Esophagus (tissue), 2 donors: ENCODE results near the gene LPGAT1. TPM values are rescaled to one million over a fixed set of nuclear protein-coding genes. Genes with fewer than 3 reads are reported as not detected.
"Not testable (repeated sequence)": the region's sequence is repeated elsewhere in the genome, so short reads cannot be mapped to it uniquely, and the experiment has no call there.

Experiments used
- H3K27ac ChIP-seq, 2 donors: one replicate each; pipeline ENCODE4 v1.5.1; 2013; ENCODE audit warnings: low read depth in 2 of 2, mild to moderate bottlenecking in 2 of 2, inconsistent platforms in 1 of 2, low read length in 1 of 2, moderate library complexity in 1 of 2
- H3K27me3 ChIP-seq, 2 donors: one replicate each; pipeline ENCODE4 v1.6.1; 2013; ENCODE audit warnings: low read length in 2 of 2, control low read depth in 1 of 2, mild to moderate bottlenecking in 1 of 2; ENCODE audit not compliant: insufficient read depth in 2 of 2, control insufficient read depth in 1 of 2
- H3K36me3 ChIP-seq, 2 donors: one replicate each; pipeline ENCODE4 v1.6.1; 2013; ENCODE audit warnings: low read length in 1 of 2; ENCODE audit not compliant: control insufficient read depth in 2 of 2, insufficient read depth in 2 of 2
- H3K4me1 ChIP-seq, 2 donors: one replicate each; pipeline ENCODE4 v1.6.1; 2013; ENCODE audit warnings: low read length in 1 of 2; ENCODE audit not compliant: control insufficient read depth in 2 of 2, insufficient read depth in 2 of 2
- H3K4me3 ChIP-seq, 2 donors: one replicate each; pipeline ENCODE4 v1.5.1; 2013; ENCODE audit warnings: low read length in 2 of 2, mild to moderate bottlenecking in 2 of 2, low read depth in 1 of 2, moderate library complexity in 1 of 2
- H3K9me3 ChIP-seq, 2 donors: one replicate each; pipeline ENCODE4 v1.6.1; 2013; ENCODE audit warnings: mild to moderate bottlenecking in 2 of 2, low read depth in 1 of 2, low read length in 1 of 2, moderate library complexity in 1 of 2; ENCODE audit not compliant: control insufficient read depth in 2 of 2, insufficient read depth in 1 of 2
- WGBS, 2 donors: extraction: QIAGEN DNeasy Blood & Tissue Kit; methylation state at CpG; one replicate each; pipeline ENCODE4 v1.1.7; 2013; 5-methylcytosine and 5-hydroxymethylcytosine counted together
- polyA plus RNA-seq, 2 donors: library from polyadenylated mRNA; stranded (reverse); fragments of 200-250 nt; gene quantifications; one replicate each; pipeline ENCODE4 v1.2.3, GENCODE V29; 2013
- donor health status: healthy with polysubstance abuse.
- donor health status: Bipolar disorder and iron deficiency.

The LPGAT1 gene, protein sequence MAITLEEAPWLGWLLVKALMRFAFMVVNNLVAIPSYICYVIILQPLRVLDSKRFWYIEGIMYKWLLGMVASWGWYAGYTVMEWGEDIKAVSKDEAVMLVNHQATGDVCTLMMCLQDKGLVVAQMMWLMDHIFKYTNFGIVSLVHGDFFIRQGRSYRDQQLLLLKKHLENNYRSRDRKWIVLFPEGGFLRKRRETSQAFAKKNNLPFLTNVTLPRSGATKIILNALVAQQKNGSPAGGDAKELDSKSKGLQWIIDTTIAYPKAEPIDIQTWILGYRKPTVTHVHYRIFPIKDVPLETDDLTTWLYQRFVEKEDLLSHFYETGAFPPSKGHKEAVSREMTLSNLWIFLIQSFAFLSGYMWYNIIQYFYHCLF
- polyA plus RNA-seq: 1 to 10 TPM; 3.1 to 3.7 TPM

DNA sequence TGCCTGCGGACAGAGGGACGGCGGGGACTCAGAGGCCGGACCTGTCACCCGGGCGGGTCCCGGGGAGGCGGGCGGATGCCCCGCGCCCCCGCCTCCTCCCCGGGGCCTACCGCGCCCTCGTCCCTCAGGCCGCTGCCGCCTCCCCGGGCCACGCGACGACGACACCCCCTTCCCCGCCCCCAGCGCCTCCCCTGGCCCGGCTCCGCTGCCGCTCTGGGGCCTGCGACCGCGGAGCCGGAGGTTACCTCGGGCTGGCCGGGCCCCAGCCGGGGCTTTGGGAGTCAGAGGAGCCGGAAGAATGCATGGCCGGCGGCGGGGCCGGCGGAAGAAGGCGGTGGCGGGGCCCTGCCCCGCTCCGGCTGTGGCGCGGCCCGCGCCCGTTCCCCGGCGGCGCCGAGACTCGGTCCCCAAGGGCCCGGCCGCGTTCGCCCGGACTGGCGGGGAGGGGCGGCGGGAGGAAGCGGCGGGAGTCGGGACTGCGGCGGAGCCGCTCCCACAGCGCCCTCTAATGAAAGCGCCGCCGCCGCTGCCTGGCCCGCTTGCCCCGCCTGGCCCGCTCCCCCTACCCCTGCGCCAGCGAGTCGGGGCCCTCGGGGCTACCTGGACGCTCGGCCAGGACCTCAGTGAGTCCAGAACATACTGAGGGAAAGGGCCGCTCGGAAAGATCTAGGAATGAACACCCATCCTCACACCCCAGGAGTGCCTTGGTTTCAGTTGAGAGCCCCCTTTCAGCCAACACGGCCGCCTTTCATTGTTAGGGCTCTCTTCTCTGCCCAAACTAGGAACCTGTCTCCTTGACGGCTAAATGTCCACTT is at the start of gene LPGAT1:
TSS of gene LPGAT1 (minus strand) at position 436 of the 815 bp plus-strand sequence. CDS start 1,467 bp downstream, outside the sequence.
- H3K27me3 ChIP-seq: no peaks in the 10 kb centered on the region
- 0 to 1% methylated on average over 31 to 88 of the region's 88 CpGs for whole genome bisulfite sequencing, 2 donors
- no peaks in the 10 kb centered on the region for H3K4me1 ChIP-seq
- peaks cover 0 to 2% of the 10 kb centered on the region in 2 donors for H3K36me3 ChIP-seq
- peak within 1 kb of the TSS; percentile 80 to 88 for H3K27ac ChIP-seq
- no peaks in the 10 kb centered on the region for H3K9me3 ChIP-seq
- peak within 1 kb of the TSS; percentile 79 to 97 for H3K4me3 ChIP-seq

DNA sequence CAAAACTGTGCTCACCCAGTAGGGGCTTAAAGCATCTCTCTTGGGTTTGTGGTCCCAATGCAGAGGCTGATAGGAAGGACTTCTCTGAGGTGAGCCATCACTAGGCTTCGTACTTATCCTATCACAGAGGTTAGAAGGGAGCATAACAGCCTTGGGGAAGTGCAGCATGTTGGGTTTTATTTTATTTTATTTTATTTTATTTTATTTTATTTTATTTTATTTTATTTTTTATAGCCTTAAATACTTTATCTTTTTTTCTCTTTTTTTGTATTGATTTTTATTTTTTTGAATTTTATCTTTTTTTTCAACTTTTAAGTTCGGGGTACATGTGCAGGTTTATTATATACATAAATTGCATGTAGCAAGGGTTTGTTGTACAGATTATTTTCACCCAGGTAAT is 48.9 kb upstream of the LPGAT1 start:
- no peak overlapping the region for H3K4me3 ChIP-seq
- no peak overlapping the region for H3K27ac ChIP-seq
- no peaks in the 10 kb centered on the region for H3K27me3 ChIP-seq
- H3K36me3 ChIP-seq: no peaks in the 10 kb centered on the region
- no peaks in the 10 kb centered on the region for H3K9me3 ChIP-seq
- WGBS, 2 donors: 87 to 94% methylated on average over 2 of the region's 2 CpGs
- no peaks in the 10 kb centered on the region for H3K4me1 ChIP-seq

GRCh38 chr1:211876851-211877590 is 46.5 kb upstream of the LPGAT1 start:
- Histone ChIP-seq H3K4me3 (no peak overlapping the region), H3K36me3 (no peaks in the 10 kb centered on the region), H3K27me3 (no peaks in the 10 kb centered on the region), H3K27ac (no peak overlapping the region), H3K4me1 (no peaks in the 10 kb centered on the region), H3K9me3 (no peaks in the 10 kb centered on the region)
- 92 to 94% methylated on average over 7 of the region's 7 CpGs for WGBS, 2 donors

GRCh38 chr1:211875541-211875940 is 45.0 kb upstream of the LPGAT1 start:
- H3K36me3 ChIP-seq: no peaks in the 10 kb centered on the region
- no peaks in the 10 kb centered on the region for H3K27me3 ChIP-seq
- no peak overlapping the region for H3K4me3 ChIP-seq
- H3K27ac ChIP-seq: no peak overlapping the region
- no peaks in the 10 kb centered on the region for H3K9me3 ChIP-seq
- H3K4me1 ChIP-seq: no peaks in the 10 kb centered on the region

DNA sequence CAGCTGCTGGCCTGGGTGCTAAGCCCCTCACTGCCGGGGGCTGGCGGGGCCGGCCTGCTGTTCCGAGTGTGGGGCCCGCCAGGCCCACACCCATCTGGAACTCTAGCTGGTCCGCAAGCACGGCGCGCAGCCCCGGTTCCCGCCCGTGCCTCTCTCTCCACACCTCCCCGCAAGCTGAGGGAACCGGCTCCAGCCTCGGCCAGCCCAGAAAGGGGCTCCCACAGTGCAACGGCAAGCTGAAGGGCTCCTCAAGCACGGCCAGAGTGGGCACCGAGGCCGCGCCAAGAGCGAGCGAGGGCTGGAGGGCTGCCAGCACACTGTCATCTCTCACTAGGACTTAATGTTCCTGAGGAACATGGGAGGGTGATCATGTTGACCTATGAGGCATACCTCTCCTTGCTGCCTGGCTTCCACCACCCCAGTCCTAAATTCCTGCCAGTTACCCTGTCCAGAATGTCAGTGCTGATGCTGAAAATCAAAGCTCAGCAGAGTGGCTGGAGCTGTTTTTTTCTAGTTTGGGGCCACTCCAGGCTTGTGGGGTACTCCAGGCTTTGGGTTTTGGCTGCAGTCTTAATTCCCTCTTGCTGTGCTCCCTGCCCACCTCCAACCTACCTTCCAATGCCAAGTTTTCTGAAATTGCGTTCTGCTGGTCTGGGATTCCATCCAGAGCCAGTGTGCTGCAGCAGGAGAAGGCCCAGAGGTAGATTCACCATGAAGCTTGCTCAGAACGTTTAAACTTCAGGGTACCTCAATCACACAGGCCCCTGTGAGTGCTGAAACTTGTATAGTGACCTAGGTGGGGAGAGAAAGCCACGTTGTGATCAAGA is 44.2 kb upstream of the LPGAT1 start:
- WGBS, 2 donors: 84 to 87% methylated on average over 25 of the region's 25 CpGs
- Histone ChIP-seq H3K9me3 (no peaks in the 10 kb centered on the region), H3K4me3 (no peak overlapping the region), H3K36me3 (no peaks in the 10 kb centered on the region), H3K4me1 (no peaks in the 10 kb centered on the region), H3K27ac (no peak overlapping the region), H3K27me3 (no peaks in the 10 kb centered on the region)

DNA sequence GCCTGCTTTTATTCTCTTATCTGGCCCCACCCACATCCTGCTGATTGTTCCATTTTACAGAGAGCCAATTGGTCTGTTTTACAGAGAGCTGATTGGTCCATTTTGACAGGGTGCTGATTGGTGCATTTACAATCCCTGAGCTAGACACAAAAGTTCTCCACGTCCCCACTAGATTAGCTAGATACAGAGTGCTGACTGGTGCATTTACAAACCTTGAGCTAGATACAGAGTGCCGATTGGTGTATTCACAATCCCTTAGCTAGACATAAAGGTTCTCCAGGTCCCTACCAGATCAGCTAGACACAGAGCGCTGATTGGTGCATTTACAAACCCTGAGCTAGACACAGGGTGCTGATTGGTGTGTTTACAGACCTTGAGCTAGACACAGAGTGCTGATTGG is 43.2 kb upstream of the LPGAT1 start:
- H3K9me3 ChIP-seq, H3K4me1 ChIP-seq, H3K36me3 ChIP-seq, H3K27me3 ChIP-seq, H3K27ac ChIP-seq, H3K4me3 ChIP-seq: not testable (repeated sequence)
- 90 to 97% methylated on average over 3 of the region's 3 CpGs for WGBS, 2 donors

GRCh38 chr1:211870156-211870555 is 39.6 kb upstream of the LPGAT1 start:
- Histone ChIP-seq H3K27ac (no peak overlapping the region), H3K4me3 (no peak overlapping the region), H3K4me1 (no peaks in the 10 kb centered on the region), H3K9me3 (no peaks in the 10 kb centered on the region), H3K27me3 (no peaks in the 10 kb centered on the region), H3K36me3 (no peaks in the 10 kb centered on the region)
- 39 to 59% methylated on average over 1 of the region's 1 CpG for WGBS, 2 donors

GRCh38 chr1:211865180-211865579 is 34.6 kb upstream of the LPGAT1 start:
- H3K4me1 ChIP-seq: no peaks in the 10 kb centered on the region
- no peak overlapping the region for H3K27ac ChIP-seq
- H3K27me3 ChIP-seq: no peaks in the 10 kb centered on the region
- no peak overlapping the region for H3K4me3 ChIP-seq
- WGBS, 2 donors: 96 to 97% methylated on average over 2 of the region's 2 CpGs
- H3K36me3 ChIP-seq: no peaks in the 10 kb centered on the region
- H3K9me3 ChIP-seq: no peaks in the 10 kb centered on the region

DNA sequence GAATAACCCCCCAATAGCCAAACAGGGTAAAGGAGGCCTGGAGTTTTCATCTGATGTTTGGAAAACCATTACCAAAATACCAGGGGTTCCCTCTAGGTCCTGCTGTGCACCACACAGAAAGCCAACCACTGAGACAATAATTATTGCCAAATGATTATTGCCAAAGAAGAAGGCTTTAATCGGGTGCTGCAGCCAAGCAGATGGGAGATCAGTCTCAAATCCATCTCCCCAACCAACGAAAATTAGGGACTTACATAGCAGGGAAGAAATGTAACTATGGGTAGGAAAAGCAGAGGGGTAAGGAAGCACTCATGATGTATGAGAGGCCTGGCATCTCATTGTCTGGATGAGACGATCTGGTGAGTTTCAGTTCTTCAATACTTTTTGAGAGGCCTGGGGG is 28.8 kb upstream of the LPGAT1 start:
- Histone ChIP-seq H3K9me3 (peaks cover 0 to 3% of the 10 kb centered on the region in 2 donors), H3K27ac (no peak overlapping the region), H3K36me3 (no peaks in the 10 kb centered on the region), H3K4me1 (no peaks in the 10 kb centered on the region), H3K4me3 (no peak overlapping the region), H3K27me3 (no peaks in the 10 kb centered on the region)
- WGBS, 2 donors: 76 to 78% methylated on average over 3 of the region's 3 CpGs
